AG08395 (cell line): ENCODE measurements around the gene MTLN.
"Not testable (repeated sequence)": the region's sequence is repeated elsewhere in the genome, so short reads cannot be mapped to it uniquely, and the experiment has no call there.

Experiments
- DNase-seq: peaks from one replicate; pipeline ENCODE4 v3.0.0; 2012; ENCODE audit warnings: mixed read lengths, low spot score

The MTLN gene

GRCh38 chr2:110211938-110212858 is at the start of gene MTLN:
MTLN (minus strand) TSS chr2:110212547; CDS start chr2:110212525, 22 bp downstream.
- DNase-seq: peak; percentile 38

- not testable (repeated sequence) for DNase-seq
Measured at GRCh38 chr2:110261910-110262309, 49.6 kb upstream of the MTLN start.

GRCh38 chr2:110248081-110248795 is 35.9 kb upstream of the MTLN start:
- not testable (repeated sequence) for DNase-seq

- not testable (repeated sequence) for DNase-seq
Measured at GRCh38 chr2:110245488-110246435, 33.4 kb upstream of the MTLN start.

GRCh38 chr2:110243283-110243682 is 30.9 kb upstream of the MTLN start:
- not testable (repeated sequence) for DNase-seq

GRCh38 chr2:110234514-110234913 is 22.2 kb upstream of the MTLN start:
- not testable (repeated sequence) for DNase-seq

- not testable (repeated sequence) for DNase-seq
Measured at GRCh38 chr2:110229886-110230285, 17.5 kb upstream of the MTLN start.

- DNase-seq: not testable (repeated sequence)
Measured at GRCh38 chr2:110222626-110223025, 10.3 kb upstream of the MTLN start.

- no peak for DNase-seq
Measured at GRCh38 chr2:110221938-110222337, 9.6 kb upstream of the MTLN start.

GRCh38 chr2:110220190-110220564 is 7.8 kb upstream of the MTLN start:
- DNase-seq: no peak

GRCh38 chr2:110219496-110220189 is 7.3 kb upstream of the MTLN start:
- DNase-seq: peak; percentile 15

- DNase-seq: not testable (repeated sequence)
Measured at GRCh38 chr2:110218889-110219288, 6.5 kb upstream of the MTLN start.

GRCh38 chr2:110216803-110217202 is 4.5 kb upstream of the MTLN start:
- DNase-seq: no peak

- DNase-seq: no peak
Measured at GRCh38 chr2:110216199-110216598, 3.9 kb upstream of the MTLN start.

- no peak for DNase-seq
Measured at GRCh38 chr2:110215566-110216158, 3.3 kb upstream of the MTLN start.

- no peak for DNase-seq
Measured at GRCh38 chr2:110215091-110215490, 2.7 kb upstream of the MTLN start.

- DNase-seq: not testable (repeated sequence)
Measured at GRCh38 chr2:110213522-110213921, 1.2 kb upstream of the MTLN start.

- DNase-seq: no peak
Measured at GRCh38 chr2:110205660-110206455, 6.5 kb downstream of the MTLN start.

- peak; percentile 89 for DNase-seq
Measured at GRCh38 chr2:110204408-110205385, 7.7 kb downstream of the MTLN start, which contains the start of gene NPHP1. NPHP1 (minus strand) TSS chr2:110205013; CDS start chr2:110204968, 45 bp downstream.
